NCI-H2029 (cell line): ENCODE results near the gene SHC1.

Source experiments
- DNase-seq: peaks from one replicate; lab custom pipeline; 2025; lab: John Stamatoyannopoulos, UW

Gene SHC1

DNA sequence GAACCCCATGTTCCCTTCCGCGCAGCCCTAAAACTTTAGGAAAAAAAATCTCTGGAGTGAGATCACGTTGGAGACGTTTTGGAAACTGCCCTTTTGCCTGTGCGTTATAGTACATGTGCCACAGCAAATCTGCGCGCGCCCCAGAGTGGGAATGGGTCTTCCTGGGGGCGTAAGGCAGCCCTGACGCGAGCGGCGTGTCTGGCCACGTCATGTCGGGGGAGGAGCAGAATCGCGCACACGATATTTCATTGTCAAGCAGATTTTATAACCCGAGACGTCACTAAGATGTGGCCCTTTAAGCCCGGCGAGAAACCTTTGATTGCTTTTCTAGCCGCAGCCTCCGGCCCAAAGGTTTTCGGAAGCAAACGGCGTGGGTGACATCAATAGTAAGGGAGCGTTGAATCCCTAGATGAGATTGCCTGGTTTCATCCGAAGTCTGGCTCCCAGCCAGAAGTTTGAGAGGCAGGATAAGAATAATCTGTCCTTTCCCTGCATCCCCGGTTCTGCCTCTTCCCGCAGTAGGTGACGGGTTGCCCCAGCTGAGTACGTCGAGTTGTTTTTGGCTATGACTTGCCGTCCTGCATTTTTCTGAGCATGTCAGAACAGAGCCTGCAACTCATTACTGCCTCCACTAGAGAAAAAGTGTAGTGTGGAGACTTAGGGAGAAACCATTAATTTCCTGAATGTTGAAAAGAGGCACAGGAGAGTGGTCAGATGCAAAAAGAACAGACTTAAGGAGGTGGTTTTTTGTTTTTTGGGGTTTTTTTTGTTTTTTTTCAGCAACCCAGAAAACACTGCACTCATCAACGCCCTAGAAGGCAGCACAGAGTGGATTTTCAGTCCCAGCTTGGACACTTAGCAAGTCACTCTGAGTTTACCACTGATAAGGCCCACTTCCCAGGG, 33.2 kb downstream of the SHC1 start:
- DNase-seq = peak; percentile 89

DNA sequence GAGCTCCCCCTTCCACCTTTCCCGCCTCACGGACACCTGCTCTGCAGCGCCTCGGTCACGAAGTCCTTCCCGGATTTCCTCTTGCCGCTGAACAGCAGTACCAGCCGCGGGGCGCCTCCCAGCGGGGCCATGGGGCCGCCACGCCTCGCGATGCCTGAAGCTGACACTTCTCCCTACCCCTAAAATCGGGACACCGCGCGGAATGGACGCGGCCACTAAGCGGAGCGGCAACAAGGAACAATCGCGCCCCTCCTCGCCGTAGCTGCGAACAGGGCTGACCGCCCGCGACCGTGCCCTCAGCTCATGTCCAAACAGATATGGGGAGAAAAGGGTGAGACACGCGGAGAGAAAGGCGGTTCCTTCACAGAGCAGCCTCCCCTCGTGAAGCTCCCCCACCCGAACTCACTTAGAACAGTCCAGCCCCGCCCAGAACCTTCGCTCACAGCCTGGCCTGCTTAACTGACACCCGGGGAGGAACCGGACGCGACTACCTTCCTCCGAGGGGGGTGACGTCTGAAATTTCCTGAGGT, 33.9 kb downstream of the SHC1 start, which contains the start of gene PMVK:
Gene PMVK, minus strand, starts transcription at position 165 of the 530 bp plus-strand sequence. Its CDS starts 34 bp downstream, at position 131.
- peak; percentile 96 for DNase-seq

DNA sequence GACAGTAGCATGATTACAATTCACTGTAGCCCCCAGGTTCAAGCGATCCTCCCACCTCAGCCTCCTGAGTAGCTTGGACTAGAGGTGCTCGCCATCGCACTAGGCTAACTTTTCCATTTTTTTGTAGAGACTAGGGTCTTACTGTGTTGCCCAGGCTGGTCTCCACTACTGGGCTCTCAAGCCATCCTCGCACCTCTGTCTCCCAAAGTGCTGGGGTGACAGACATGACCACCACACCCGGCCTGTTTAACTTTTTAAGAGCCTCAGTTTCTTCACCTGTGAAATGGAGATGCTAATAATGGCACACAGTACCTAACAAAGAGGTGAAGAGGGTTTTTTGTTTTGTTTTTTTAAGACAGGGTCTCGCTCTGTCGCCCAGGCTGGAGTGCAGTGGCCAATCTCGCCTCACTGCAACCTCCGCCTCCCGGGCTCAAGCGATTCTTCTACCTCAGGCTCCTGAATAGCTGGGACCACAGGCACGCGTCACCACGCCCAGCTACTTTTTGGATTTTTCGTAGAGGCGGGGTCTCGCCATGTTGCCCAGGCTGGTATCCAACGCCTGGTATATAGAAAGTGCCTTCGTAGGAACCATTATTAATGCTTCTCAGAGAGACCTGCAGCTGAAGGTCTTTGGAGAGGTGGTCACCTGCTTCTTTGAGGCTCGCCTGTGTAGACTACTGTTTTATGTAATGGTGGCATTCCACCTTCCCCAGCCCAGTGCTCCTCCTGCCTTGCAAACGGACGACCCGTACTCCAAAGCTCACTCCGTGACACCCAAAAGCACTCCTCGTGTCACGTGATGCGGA, 34.6 kb downstream of the SHC1 start:
- DNase-seq = no peak

DNA sequence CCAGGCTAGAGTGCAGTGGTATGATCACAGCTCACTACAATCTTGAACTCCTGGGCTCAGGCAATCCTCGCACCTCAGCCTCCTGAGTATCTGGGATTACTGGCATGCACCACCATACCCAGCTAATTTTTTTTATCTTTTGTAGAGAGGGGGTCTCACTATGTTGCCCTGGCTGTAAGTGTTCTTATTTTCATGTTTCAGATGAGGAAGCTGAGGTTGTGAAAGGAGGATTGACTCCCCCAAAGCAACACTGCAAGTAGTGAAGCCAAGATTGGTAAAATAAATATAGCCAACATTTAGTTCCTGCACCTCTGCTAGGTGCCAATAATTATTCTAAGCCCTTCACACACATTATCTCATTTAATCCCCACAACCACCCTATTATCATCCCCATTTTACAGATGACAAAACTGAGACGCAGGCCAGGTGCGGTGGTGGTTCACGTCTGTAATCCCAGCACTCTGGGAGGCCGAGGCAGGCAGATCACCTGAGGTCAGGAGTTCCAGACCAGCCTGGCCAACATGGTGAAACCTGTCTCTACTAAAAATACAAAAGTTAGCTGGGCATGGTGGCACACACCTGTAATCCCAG, 36.1 kb downstream of the SHC1 start:
- no peak for DNase-seq

DNA sequence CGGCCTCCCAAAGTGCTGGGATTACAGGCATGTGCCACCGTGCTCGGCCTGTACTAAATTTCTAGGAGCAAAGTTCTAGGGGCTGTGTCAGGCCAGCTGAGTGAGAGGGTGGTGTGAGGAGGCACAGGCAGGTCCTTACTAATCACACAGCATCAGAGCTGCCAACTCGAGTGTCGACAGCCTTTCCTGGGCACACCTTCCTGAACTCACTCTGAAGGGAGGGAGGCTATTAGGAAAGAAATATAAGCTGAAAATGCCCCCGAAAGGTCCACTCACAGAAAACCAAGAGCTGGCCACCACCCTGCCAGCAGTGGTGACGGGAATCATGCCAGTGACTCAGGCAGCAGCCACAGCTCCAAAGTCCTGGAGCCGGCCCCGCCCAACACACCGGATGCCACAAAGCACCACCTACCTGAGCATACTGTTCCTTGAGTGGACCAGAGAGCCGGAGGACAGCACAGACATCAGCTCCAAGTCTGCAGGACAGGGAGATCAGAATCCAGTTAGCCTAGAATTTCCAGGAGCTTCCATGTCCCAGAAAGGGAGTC, 38.5 kb downstream of the SHC1 start:
- no peak for DNase-seq

DNA sequence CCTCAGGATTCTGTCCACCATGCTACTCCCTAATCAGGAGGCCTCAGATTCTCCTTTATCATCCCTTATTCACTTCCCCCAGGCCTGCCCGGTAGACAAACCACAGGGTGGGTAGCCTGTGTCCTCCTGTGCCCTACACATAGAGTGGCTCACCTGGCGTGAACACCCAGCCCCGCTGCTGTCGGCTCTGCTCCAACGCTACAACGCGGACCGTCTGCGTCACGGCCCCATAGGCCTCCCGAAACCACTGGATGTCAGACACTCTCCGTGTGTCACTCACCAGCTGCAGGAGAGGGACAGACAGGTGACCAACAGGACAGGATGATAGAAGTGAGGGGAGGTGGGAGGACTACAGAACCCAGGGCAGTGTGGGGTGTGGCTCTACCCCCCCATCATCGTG, 44.3 kb downstream of the SHC1 start:
- DNase-seq = no peak

DNA sequence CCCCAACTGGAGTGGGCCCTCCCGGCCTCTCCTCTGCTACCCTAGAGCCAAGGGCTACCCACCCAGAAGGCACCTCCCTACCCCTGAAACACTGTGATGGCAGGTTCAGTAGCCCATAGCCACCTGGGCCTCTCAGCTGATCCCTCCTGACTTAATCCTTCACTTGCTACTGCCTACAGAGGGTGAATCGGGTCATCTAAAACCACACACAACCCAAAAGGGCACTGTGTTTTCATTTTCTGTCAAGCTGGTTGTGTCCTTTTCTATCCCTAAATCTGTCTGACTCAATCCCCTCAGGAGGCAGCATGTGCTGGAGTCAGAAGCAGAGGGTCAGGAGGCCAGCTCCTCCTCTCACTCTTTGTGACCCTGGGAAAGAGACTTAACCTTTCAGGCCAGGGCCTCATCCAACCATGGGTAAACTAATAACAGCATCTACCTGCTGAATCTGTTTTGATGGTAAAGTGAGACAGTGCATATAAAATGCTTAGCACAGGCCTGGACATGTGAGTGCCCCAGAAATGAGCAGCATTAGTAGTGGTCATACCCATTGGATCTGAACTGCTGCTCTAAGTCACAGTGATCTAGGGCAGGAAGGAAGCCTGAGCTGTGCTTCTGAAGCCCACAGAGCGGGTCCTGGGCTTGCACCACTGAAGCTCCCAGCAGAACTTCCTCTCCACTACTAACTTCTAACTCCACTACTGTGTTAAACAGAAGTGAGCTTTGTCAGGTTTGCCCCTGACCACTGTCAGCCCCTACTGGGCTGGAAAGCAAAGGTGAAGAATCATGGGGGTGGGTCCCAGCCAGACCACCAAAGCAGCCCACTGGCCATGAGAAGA, 45.0 kb downstream of the SHC1 start:
- DNase-seq = no peak

DNA sequence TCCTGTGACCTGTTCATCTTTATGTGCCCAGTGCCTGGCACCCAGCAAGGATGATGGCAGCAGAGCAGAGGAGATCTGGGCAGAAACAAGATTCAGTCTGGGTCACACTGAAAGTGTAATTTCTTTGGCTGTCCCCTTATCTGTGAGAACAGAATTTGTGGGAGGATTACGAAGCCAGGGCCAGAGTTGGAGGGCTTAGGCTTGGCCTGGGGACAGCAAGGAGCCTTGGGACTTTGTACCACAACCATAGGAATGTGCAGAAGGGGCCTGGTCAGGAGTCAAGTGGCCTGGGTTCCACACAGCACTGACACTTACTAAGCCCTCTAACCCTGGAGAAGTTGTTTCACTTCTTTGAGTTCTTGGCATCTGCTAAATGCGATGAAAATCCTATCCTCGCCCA, 46.9 kb downstream of the SHC1 start:
- no peak for DNase-seq

DNA sequence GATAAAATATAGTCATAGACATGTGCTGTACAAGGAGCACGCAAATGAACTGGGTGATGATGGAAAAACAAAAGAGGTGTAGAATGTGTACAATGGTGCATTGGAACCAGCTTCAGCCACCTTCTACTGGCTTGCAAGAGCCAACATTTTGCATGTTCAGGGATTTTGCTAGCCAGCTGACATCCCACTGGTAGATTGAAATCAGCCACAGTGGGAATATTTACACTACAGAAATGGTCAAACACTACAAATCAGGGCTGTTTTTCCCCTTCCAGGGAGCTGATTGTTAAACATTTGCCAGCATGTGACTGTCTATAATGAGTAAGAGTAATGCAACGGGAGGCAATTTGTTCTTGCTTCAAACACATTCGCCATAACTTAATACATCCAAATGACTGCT, 57.3 kb downstream of the SHC1 start:
- DNase-seq = peak; percentile 17

DNA sequence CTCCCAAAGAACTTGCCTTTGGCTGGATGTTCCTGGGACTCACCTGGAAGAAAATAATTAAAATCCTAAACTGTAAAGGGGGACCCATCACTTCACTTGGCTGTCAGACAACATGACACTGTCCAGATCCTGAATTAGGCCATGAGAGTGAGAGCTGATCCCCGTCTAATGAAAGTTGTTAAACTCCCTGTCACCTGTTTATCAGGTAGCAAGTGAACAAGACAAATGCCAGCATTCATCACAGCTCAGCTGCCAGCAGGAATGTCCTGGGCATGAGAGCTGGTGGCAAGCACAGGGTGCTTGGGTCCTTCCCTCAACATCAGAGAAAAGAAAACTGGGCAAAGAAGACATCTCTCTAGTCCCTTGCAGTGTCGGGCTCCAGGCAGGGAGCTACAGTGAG, 57.8 kb downstream of the SHC1 start:
- no peak for DNase-seq
